HCT116 (cell line): ENCODE data around the gene NABP1.

Source experiments
- CEBPB ChIP-seq: IDR thresholded peaks from 2 replicates; pipeline ENCODE4 v1.6.1; 2012; ENCODE audit warnings: low read depth
- ELF1 ChIP-seq: IDR thresholded peaks from 2 replicates; pipeline ENCODE4 v1.6.1; 2012; ENCODE audit warnings: low read depth, borderline replicate concordance
- EZH2 ChIP-seq: fragments of 200-600 bp; sonication (generic); IDR thresholded peaks from 2 replicates; pipeline ENCODE4 v1.6.1; 2017; ENCODE audit warnings: antibody characterized with exemption, mixed run types
- MAX ChIP-seq: IDR thresholded peaks from 2 replicates; pipeline ENCODE4 v1.6.1; 2012
- POLR2AphosphoS5 ChIP-seq: IDR thresholded peaks from 2 replicates; pipeline ENCODE4 v1.6.1; 2011; ENCODE audit warnings: mild to moderate bottlenecking, low read depth, low read length, moderate library complexity
- SP1 ChIP-seq: IDR thresholded peaks from 2 replicates; pipeline ENCODE4 v1.6.1; 2012; ENCODE audit warnings: low read depth
- ZNF274 ChIP-seq: fragments of 200-500 bp; sonication (Bioruptor generic); IDR thresholded peaks from 2 replicates; pipeline ENCODE4 v1.6.1; 2014; ENCODE audit warnings: mild to moderate bottlenecking, low read depth, low read length, inconsistent platforms
- TF ChIP-seq, protein P1 (sequence below), 3 experiments: fragments of 200-600 bp in 1 of 3; sonication (generic) in 1 of 3; IDR thresholded peaks in 2 of 3; conservative IDR thresholded peaks in 1 of 3; 2 replicates each; pipeline ENCODE4 v1.5.1; 2012 to 2017; ENCODE audit warnings: low read depth in 2 of 3, low read length in 2 of 3, antibody characterized with exemption in 1 of 3, borderline replicate concordance in 1 of 3, control low read depth in 1 of 3, mild to moderate bottlenecking in 1 of 3, mixed read lengths in 1 of 3, mixed run types in 1 of 3, moderate library complexity in 1 of 3; ENCODE audit not compliant: insufficient read depth in 1 of 3

DNA sequence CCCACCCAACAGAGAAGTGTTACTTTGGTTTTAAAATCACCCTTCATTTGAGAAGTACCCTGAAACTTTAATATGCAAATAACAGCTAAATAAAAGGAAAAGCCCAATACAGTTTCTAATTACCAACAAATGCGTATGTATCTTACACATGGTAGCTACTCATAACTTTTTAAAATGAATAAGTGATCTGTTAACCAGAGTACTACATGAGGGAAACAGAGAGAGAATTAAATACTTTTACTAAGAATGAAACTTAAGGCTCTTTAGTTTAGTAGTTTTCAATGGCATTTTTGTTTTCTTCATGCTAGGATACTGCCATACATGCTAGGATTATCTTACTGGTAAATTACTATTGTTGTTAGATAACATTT is 39.1 kb upstream of the NABP1 start:
- TF ChIP-seq, protein P1, sequence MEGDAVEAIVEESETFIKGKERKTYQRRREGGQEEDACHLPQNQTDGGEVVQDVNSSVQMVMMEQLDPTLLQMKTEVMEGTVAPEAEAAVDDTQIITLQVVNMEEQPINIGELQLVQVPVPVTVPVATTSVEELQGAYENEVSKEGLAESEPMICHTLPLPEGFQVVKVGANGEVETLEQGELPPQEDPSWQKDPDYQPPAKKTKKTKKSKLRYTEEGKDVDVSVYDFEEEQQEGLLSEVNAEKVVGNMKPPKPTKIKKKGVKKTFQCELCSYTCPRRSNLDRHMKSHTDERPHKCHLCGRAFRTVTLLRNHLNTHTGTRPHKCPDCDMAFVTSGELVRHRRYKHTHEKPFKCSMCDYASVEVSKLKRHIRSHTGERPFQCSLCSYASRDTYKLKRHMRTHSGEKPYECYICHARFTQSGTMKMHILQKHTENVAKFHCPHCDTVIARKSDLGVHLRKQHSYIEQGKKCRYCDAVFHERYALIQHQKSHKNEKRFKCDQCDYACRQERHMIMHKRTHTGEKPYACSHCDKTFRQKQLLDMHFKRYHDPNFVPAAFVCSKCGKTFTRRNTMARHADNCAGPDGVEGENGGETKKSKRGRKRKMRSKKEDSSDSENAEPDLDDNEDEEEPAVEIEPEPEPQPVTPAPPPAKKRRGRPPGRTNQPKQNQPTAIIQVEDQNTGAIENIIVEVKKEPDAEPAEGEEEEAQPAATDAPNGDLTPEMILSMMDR (IDR thresholded peaks at IDR 0.05 in 2 of 3, conservative IDR thresholded peaks at IDR 0.05 in 1 of 3; ENCODE audit: borderline replicate concordance in 1 of 3, insufficient read depth in 1 of 3, low read depth in 2 of 3, low read length in 2 of 3) = no peak
- TF ChIP-seq ELF1 = no peak
- TF ChIP-seq CEBPB = no peak
- no peak for TF ChIP-seq SP1
- TF ChIP-seq POLR2AphosphoS5 = no peak
- no peak for TF ChIP-seq EZH2
- TF ChIP-seq ZNF274 = no peak
- TF ChIP-seq MAX = no peak
